CD4-positive, alpha-beta T cell (primary cell): ENCODE data around the gene TTC38. TPM values are rescaled to one million over a fixed set of nuclear protein-coding genes. Genes with fewer than 3 reads are reported as not detected.

Experiments used
- ATAC-seq: fragments of 200-7000 bp; cut with Tn5 transposase; one replicate; pipeline ENCODE4 v1.10.0; 2022; ENCODE audit warnings: mild to moderate bottlenecking; ENCODE audit not compliant: poor library complexity
- CTCF ChIA-PET: fragments of 350-600 bp; sonication (Branson Sonifier 250); formaldehyde crosslinking; loops from one replicate; lab custom pipeline; 2021; ENCODE audit warnings: antibody characterized with exemption, inconsistent platforms; lab: Charles Lee
- POLR2A ChIA-PET: fragments of 350-600 bp; sonication (Branson Sonifier 250); formaldehyde crosslinking; loops from one replicate; lab custom pipeline; 2021; ENCODE audit warnings: antibody characterized with exemption, inconsistent platforms; lab: Charles Lee
- DNase-seq, 14 experiments: peaks; one replicate each; pipeline ENCODE4 v3.0.0-alpha.2; 2013 to 2020; ENCODE audit warnings: mixed read lengths in 2 of 14
- H3K27ac ChIP-seq, 2 donors: one replicate each; pipeline versions ENCODE4 v1.5.1 to v1.7.0; 2013; ENCODE audit warnings: low read length in 2 of 2, low read depth in 1 of 2, mild to moderate bottlenecking in 1 of 2
- H3K27me3 ChIP-seq, 2 experiments: 1 replicate in 1 of 2; 2 replicates in 1 of 2; pipeline versions ENCODE4 v1.6.1 to v1.7.0; 2013; ENCODE audit warnings: low read length in 2 of 2, control low read depth in 1 of 2, mild to moderate bottlenecking in 1 of 2, moderate library complexity in 1 of 2; ENCODE audit not compliant: insufficient read depth in 2 of 2, control insufficient read depth in 1 of 2
- H3K36me3 ChIP-seq: one replicate; pipeline ENCODE4 v1.6.1; 2013; ENCODE audit warnings: low read length, control low read depth; ENCODE audit not compliant: insufficient read depth
- H3K4me1 ChIP-seq: one replicate; pipeline ENCODE4 v1.6.1; 2013; ENCODE audit warnings: low read length, control low read depth; ENCODE audit not compliant: insufficient read depth
- H3K4me3 ChIP-seq: one replicate; pipeline ENCODE4 v1.5.1; 2013; ENCODE audit warnings: mild to moderate bottlenecking, low read length, moderate library complexity
- H3K9me3 ChIP-seq, 2 experiments: 1 replicate in 1 of 2; 2 replicates in 1 of 2; pipeline versions ENCODE4 v1.6.1 to v1.7.0; 2013; ENCODE audit warnings: low read length in 2 of 2, mild to moderate bottlenecking in 2 of 2, control low read depth in 1 of 2, moderate library complexity in 1 of 2; ENCODE audit not compliant: control insufficient read depth in 1 of 2, insufficient read depth in 1 of 2
- H3K27ac Mint-ChIP-seq: one replicate; pipeline ENCODE4 v1.8.0; 2020; ENCODE audit warnings: mixed read lengths
- H3K27me3 Mint-ChIP-seq: one replicate; pipeline ENCODE4 v1.8.0; 2021; ENCODE audit warnings: mixed read lengths
- H3K36me3 Mint-ChIP-seq: one replicate; pipeline ENCODE4 v1.8.0; 2021; ENCODE audit warnings: low read depth, mixed read lengths
- H3K4me1 Mint-ChIP-seq: one replicate; pipeline ENCODE4 v1.8.0; 2021; ENCODE audit warnings: low read depth, mixed read lengths
- H3K4me3 Mint-ChIP-seq: one replicate; pipeline ENCODE4 v1.8.0; 2020; ENCODE audit warnings: mild to moderate bottlenecking, mixed read lengths
- H3K9me3 Mint-ChIP-seq: one replicate; pipeline ENCODE4 v1.8.0; 2020; ENCODE audit warnings: mixed read lengths
- intact Hi-C, 2 experiments: fragments of 100-400 bp; cut with DNase I in 1 of 2; cut with micrococcal nuclease in 1 of 2; formaldehyde crosslinking; loops; one replicate each; pipeline versions ENCODE4 v1.15.1 to v1.9.0; 2023 to 2025; cut with DNase I, micrococcal nuclease
- total RNA-seq, 174 experiments: library from RNA in 2 of 174; stranded (reverse) in 2 of 174; gene quantifications; one replicate each; pipeline ENCODE4 v1.2.3 and lab custom pipeline; 2021 to 2026
- TF ChIP-seq, protein P1 (sequence below): fragments of 200-600 bp; IDR thresholded peaks from one replicate; pipeline ENCODE4 v1.8.0; 2022; ENCODE audit warnings: antibody characterized with exemption, mild to moderate bottlenecking

The TTC38 gene
- total RNA-seq, 2 experiments from 2014 or later, result 1.8 to 2.7 TPM

DNA sequence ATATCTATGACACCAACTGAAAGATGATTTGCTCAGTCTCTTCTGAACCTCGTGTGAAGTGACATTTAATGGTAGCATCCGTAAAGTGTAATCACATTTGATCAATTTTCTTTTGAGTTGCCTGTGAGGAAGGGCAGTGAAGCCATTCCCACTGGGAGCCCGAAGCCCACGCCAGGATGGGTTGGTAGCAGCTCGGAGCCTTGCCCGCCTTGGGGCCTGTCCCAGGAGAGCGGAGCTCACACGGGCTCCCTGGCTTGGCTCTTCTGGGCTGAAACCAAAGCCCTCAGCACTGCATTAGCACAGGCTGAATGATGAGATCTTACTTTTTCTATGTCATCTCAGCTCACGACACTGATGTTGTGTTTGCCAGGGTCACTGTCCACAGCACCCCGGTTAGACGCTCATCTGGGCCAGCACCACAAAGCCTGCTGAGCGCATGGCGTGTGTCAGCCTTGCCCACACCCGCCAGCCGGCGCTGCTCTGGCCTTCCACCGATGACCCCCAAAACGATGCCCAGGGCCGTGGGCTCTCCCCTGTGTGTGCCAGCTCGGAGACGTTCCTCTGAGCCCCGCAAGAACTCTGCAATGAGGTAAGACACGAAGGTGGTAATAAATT, 58.4 kb downstream of the TTC38 start:
- intact Hi-C loops, result no loop called here
- TF ChIP-seq, protein P1, sequence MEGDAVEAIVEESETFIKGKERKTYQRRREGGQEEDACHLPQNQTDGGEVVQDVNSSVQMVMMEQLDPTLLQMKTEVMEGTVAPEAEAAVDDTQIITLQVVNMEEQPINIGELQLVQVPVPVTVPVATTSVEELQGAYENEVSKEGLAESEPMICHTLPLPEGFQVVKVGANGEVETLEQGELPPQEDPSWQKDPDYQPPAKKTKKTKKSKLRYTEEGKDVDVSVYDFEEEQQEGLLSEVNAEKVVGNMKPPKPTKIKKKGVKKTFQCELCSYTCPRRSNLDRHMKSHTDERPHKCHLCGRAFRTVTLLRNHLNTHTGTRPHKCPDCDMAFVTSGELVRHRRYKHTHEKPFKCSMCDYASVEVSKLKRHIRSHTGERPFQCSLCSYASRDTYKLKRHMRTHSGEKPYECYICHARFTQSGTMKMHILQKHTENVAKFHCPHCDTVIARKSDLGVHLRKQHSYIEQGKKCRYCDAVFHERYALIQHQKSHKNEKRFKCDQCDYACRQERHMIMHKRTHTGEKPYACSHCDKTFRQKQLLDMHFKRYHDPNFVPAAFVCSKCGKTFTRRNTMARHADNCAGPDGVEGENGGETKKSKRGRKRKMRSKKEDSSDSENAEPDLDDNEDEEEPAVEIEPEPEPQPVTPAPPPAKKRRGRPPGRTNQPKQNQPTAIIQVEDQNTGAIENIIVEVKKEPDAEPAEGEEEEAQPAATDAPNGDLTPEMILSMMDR, result no peak
- Mint-ChIP-seq H3K27ac (no peak overlapping the region), H3K9me3 (no peaks in the 10 kb centered on the region), H3K36me3 (no peaks in the 10 kb centered on the region), H3K4me3 (no peak overlapping the region), H3K27me3 (no peaks in the 10 kb centered on the region), H3K4me1 (no peaks in the 10 kb centered on the region)
- DNase-seq (no peak), ATAC-seq (no peak)
- H3K4me3 ChIP-seq, result no peak overlapping the region
- no peaks in the 10 kb centered on the region for H3K4me1 ChIP-seq
- H3K9me3 ChIP-seq, result no peaks in the 10 kb centered on the region
- H3K27ac ChIP-seq, result no peak overlapping the region
- no peaks in the 10 kb centered on the region for H3K36me3 ChIP-seq
- CTCF ChIA-PET, result no interaction called here
- POLR2A ChIA-PET, result no interaction called here
- no peaks in the 10 kb centered on the region for H3K27me3 ChIP-seq

DNA sequence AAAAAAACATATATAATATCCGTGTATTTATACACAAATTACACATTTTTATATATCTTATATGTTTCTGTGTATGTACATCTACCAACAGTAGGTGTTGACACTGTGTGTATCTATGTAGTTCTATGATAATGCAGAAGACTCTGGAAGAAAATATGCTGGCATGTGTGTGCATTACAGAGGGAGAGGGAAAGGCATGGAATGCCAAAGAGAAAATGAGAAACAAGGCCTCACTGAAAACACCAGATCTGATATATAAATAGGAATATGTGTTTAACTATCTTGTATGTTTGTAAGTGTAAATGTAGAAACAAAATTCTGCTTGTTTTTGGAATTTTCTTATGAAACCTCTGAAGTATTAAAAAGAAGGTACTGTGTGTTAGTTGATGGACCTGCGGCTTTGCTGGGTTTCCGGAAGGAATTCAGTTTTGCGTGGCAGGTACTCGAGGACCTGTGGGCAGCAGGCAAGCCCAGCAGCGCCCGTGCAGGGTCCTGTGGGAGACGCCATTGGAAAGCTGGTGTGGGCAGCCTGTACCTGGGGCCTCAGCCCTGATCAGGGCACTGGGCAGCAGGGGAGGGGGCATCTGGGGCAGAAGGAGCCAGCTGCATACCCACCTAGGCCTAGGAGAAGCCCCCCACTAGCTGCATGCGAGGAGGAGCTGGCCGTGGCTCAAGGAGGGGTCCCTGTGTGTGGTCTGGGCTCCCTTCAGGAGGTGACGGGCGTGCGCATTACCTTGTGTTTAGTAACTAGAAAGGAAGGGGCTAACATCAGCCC, 60.1 kb downstream of the TTC38 start:
- Histone ChIP-seq H3K4me1 (no peaks in the 10 kb centered on the region), H3K27ac (no peak overlapping the region), H3K9me3 (no peaks in the 10 kb centered on the region), H3K27me3 (no peaks in the 10 kb centered on the region), H3K4me3 (no peak overlapping the region), H3K36me3 (no peaks in the 10 kb centered on the region)
- H3K27ac Mint-ChIP-seq, result no peak overlapping the region
- H3K27me3 Mint-ChIP-seq, result no peaks in the 10 kb centered on the region
- TF ChIP-seq, protein P1, result no peak
- H3K4me1 Mint-ChIP-seq, result no peaks in the 10 kb centered on the region
- no peaks in the 10 kb centered on the region for H3K36me3 Mint-ChIP-seq
- intact Hi-C loops, result no loop called here
- ChIA-PET CTCF (no interaction called here), POLR2A (no interaction called here)
- no peaks in the 10 kb centered on the region for H3K9me3 Mint-ChIP-seq
- no peak overlapping the region for H3K4me3 Mint-ChIP-seq
- ATAC-seq (no peak), DNase-seq (no peak)

DNA sequence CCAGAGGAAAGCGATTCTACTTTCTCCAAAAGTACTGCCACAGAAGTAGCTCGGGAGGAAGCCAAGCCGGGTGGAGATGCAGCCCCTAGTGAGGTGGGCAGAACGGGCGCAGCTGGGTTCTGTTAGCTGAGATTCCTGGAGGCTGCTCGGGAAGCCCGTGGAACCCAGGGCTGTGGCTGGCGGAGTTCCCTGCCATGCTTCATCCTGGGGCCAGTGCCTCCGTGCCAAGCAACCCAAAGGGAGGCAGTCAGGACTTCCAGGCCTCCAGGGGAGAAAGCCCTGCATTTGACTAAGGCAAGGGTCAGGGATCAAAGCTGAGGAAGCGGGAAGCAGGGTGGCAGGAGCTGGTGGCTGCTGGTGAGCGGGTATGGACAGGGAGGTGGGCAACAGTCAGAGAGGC, 61.0 kb downstream of the TTC38 start:
- Histone ChIP-seq H3K4me1 (no peaks in the 10 kb centered on the region), H3K27ac (no peak overlapping the region), H3K4me3 (no peak overlapping the region), H3K36me3 (no peaks in the 10 kb centered on the region), H3K27me3 (no peaks in the 10 kb centered on the region), H3K9me3 (no peaks in the 10 kb centered on the region)
- Mint-ChIP-seq H3K4me3 (no peak overlapping the region), H3K27ac (no peak overlapping the region), H3K36me3 (no peaks in the 10 kb centered on the region), H3K27me3 (no peaks in the 10 kb centered on the region), H3K4me1 (no peaks in the 10 kb centered on the region), H3K9me3 (no peaks in the 10 kb centered on the region)
- no peak for ATAC-seq
- intact Hi-C loops, result no loop called here
- ChIA-PET POLR2A (no interaction called here), CTCF (no interaction called here)
- TF ChIP-seq, protein P1, result no peak
- DNase-seq, result no peak
